Measurements from ENCODE around the gene GALNT18.

DNA sequence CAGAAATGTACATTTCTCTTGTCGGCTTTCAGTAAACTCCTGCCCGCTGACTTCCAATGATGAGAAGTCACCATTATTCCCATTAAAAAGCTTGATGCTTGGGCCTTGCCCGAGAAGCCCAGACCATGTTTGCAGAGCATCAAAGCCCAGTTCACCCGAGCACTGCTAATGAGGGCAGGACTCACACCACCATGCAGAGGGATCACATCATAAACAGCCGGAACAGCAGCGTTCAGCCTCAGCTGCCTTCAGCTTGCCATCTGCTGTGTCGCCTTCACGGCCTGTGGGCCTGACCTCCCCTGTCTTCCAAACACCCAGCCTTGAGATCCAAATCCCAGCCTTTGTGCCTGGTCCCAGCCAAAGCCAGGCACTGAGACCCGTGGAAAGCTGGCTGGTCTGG is 163.3 kb downstream of the GALNT18 start:
- TF ChIP-seq, protein P1, sequence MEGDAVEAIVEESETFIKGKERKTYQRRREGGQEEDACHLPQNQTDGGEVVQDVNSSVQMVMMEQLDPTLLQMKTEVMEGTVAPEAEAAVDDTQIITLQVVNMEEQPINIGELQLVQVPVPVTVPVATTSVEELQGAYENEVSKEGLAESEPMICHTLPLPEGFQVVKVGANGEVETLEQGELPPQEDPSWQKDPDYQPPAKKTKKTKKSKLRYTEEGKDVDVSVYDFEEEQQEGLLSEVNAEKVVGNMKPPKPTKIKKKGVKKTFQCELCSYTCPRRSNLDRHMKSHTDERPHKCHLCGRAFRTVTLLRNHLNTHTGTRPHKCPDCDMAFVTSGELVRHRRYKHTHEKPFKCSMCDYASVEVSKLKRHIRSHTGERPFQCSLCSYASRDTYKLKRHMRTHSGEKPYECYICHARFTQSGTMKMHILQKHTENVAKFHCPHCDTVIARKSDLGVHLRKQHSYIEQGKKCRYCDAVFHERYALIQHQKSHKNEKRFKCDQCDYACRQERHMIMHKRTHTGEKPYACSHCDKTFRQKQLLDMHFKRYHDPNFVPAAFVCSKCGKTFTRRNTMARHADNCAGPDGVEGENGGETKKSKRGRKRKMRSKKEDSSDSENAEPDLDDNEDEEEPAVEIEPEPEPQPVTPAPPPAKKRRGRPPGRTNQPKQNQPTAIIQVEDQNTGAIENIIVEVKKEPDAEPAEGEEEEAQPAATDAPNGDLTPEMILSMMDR (IDR thresholded peaks at IDR 0.05), result no peak
- no peak for TF ChIP-seq POLR2A (IDR thresholded peaks at IDR 0.05)

All from ovary (tissue), 3 donors.